NCI-H524 (cell line): Measurements from ENCODE around the gene TPO.
"Not testable (repeated sequence)": the region's sequence is repeated elsewhere in the genome, so short reads cannot be mapped to it uniquely, and the experiment has no call there.

ENCODE experiments used
- DNase-seq, 2 experiments: peaks; one replicate each; lab custom pipeline; 2025; lab: John Stamatoyannopoulos, UW

The TPO gene

GRCh38 chr2:1502891-1503304, 89.6 kb downstream of the TPO start:
- DNase-seq: no peak

GRCh38 chr2:1503471-1504310, 90.4 kb downstream of the TPO start:
- DNase-seq: no peak

GRCh38 chr2:1504311-1504750, 91.1 kb downstream of the TPO start:
- no peak for DNase-seq

GRCh38 chr2:1505031-1505441, 91.8 kb downstream of the TPO start:
- no peak for DNase-seq

GRCh38 chr2:1509271-1510065, 96.2 kb downstream of the TPO start:
- DNase-seq: no peak

- no peak for DNase-seq
Measured at GRCh38 chr2:1510176-1510575, 96.9 kb downstream of the TPO start.

- DNase-seq: no peak
Measured at GRCh38 chr2:1511455-1511854, 98.2 kb downstream of the TPO start.

- no peak for DNase-seq
Measured at GRCh38 chr2:1512321-1513289, 99.3 kb downstream of the TPO start.

- DNase-seq: no peak
Measured at GRCh38 chr2:1514391-1515072, 101.3 kb downstream of the TPO start.

- no peak for DNase-seq
Measured at GRCh38 chr2:1515073-1515430, 101.8 kb downstream of the TPO start.

- DNase-seq: no peak
Measured at GRCh38 chr2:1515986-1516797, 102.9 kb downstream of the TPO start.

- DNase-seq: no peak
Measured at GRCh38 chr2:1516798-1517060, 103.5 kb downstream of the TPO start.

- DNase-seq: not testable (repeated sequence)
Measured at GRCh38 chr2:1517291-1517690, 104.0 kb downstream of the TPO start.

- no peak for DNase-seq
Measured at GRCh38 chr2:1517786-1518185, 104.5 kb downstream of the TPO start.

GRCh38 chr2:1518331-1518803, 105.1 kb downstream of the TPO start:
- peak in 1 of 2 experiments; percentile 47 for DNase-seq

- no peak for DNase-seq
Measured at GRCh38 chr2:1518867-1519530, 105.7 kb downstream of the TPO start.

- no peak for DNase-seq
Measured at GRCh38 chr2:1521191-1521877, 108.1 kb downstream of the TPO start.

GRCh38 chr2:1521878-1522830, 108.9 kb downstream of the TPO start:
- DNase-seq: no peak
